Endothelial cell of umbilical vein (primary cell): ENCODE results near the gene ECPAS.

ENCODE experiments used
- POLR2A ChIP-seq: IDR thresholded peaks from 2 replicates; pipeline ENCODE4 v1.6.1; 2012; ENCODE audit warnings: low read depth, mild to moderate bottlenecking, control low read depth, low read length
- TF ChIP-seq, protein P1 (sequence below), 2 donors: IDR thresholded peaks; 1 replicate in 1 of 2; 2 replicates in 1 of 2; pipeline ENCODE4 v1.5.1; 2011; ENCODE audit warnings: low read length in 2 of 2, mild to moderate bottlenecking in 2 of 2, moderate library complexity in 2 of 2, control low read depth in 1 of 2, inconsistent platforms in 1 of 2, low read depth in 1 of 2; ENCODE audit not compliant: insufficient read depth in 1 of 2; ENCODE audit errors: extremely low read depth in 1 of 2

GRCh38 chr9:111316796-111317195 is 167.4 kb downstream of the ECPAS start:
- TF ChIP-seq POLR2A: no peak
- TF ChIP-seq, protein P1, sequence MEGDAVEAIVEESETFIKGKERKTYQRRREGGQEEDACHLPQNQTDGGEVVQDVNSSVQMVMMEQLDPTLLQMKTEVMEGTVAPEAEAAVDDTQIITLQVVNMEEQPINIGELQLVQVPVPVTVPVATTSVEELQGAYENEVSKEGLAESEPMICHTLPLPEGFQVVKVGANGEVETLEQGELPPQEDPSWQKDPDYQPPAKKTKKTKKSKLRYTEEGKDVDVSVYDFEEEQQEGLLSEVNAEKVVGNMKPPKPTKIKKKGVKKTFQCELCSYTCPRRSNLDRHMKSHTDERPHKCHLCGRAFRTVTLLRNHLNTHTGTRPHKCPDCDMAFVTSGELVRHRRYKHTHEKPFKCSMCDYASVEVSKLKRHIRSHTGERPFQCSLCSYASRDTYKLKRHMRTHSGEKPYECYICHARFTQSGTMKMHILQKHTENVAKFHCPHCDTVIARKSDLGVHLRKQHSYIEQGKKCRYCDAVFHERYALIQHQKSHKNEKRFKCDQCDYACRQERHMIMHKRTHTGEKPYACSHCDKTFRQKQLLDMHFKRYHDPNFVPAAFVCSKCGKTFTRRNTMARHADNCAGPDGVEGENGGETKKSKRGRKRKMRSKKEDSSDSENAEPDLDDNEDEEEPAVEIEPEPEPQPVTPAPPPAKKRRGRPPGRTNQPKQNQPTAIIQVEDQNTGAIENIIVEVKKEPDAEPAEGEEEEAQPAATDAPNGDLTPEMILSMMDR (IDR thresholded peaks at IDR 0.05; ENCODE audit: extremely low read depth in 1 of 2, insufficient read depth in 1 of 2, low read depth in 1 of 2, low read length in 2 of 2): no peak
